Activated CD8-positive, alpha-beta T cell treated with anti-CD3 and anti-CD28 coated beads for 36 hours (primary cell): ENCODE data around the gene CPD. TPM values are rescaled to one million over a fixed set of nuclear protein-coding genes. Genes with fewer than 3 reads are reported as not detected.
A peak's percentile ranks its signal among the peaks of the same experiment; 100 is the strongest.
"Not testable (repeated sequence)": the region's sequence is repeated elsewhere in the genome, so short reads cannot be mapped to it uniquely, and the experiment has no call there.

Experiments used
- ATAC-seq: fragments of 200-7000 bp; cut with Tn5 transposase; one replicate; pipeline ENCODE4 v1.10.0; 2021; ENCODE audit warnings: mild to moderate bottlenecking, moderate library complexity
- CTCF ChIA-PET: fragments of 350-600 bp; sonication (Branson Sonifier 250); formaldehyde crosslinking; loops from one replicate; lab custom pipeline; 2021; ENCODE audit warnings: antibody characterized with exemption; lab: Charles Lee
- POLR2A ChIA-PET: fragments of 350-600 bp; sonication (Branson Sonifier 250); formaldehyde crosslinking; loops from one replicate; lab custom pipeline; 2021; ENCODE audit warnings: antibody characterized with exemption; lab: Charles Lee
- DNase-seq: peaks from one replicate; pipeline ENCODE4 v3.0.0-alpha.2; 2020
- H3K27ac Mint-ChIP-seq: one replicate; pipeline ENCODE4 v1.8.0; 2021; ENCODE audit warnings: mild to moderate bottlenecking, mixed read lengths
- H3K27me3 Mint-ChIP-seq: one replicate; pipeline ENCODE4 v1.8.0; 2021; ENCODE audit warnings: mixed read lengths
- H3K36me3 Mint-ChIP-seq: one replicate; pipeline ENCODE4 v1.8.0; 2021; ENCODE audit warnings: low read depth, mixed read lengths
- H3K4me1 Mint-ChIP-seq: one replicate; pipeline ENCODE4 v1.8.0; 2021; ENCODE audit warnings: low read depth, mixed read lengths
- H3K4me3 Mint-ChIP-seq: one replicate; pipeline ENCODE4 v1.8.0; 2021; ENCODE audit warnings: mild to moderate bottlenecking, moderate library complexity, mixed read lengths
- H3K9me3 Mint-ChIP-seq: one replicate; pipeline ENCODE4 v1.8.0; 2021; ENCODE audit warnings: mixed read lengths
- CTCF ChIP-seq: fragments of 200-600 bp; IDR thresholded peaks from one replicate; pipeline ENCODE4 v1.8.0; 2022; ENCODE audit warnings: antibody characterized with exemption, mild to moderate bottlenecking
- intact Hi-C: fragments of 100-400 bp; cut with micrococcal nuclease; formaldehyde crosslinking; loops from one replicate; pipeline ENCODE4 v1.10.0; 2022
- total RNA-seq, 2 experiments: library from RNA; stranded (reverse); gene quantifications; one replicate each; pipeline ENCODE4 v1.2.3, GENCODE V29; 2021

Gene CPD
- total RNA-seq, 2 experiments from 2014 or later, result 25.9 to 26.8 TPM

- DNase-seq (no peak), ATAC-seq (peak; percentile 95)
- ChIA-PET CTCF (interaction anchor here (1.3 kb wide), 1 partner anchor 51 kb away, joined by 3 read pairs; no protein-coding TSS in a partner anchor), POLR2A (no interaction called here)
- Mint-ChIP-seq H3K9me3 (peaks cover 4% of the 10 kb centered on the region), H3K36me3 (peaks cover 23% of the 10 kb centered on the region), H3K4me1 (peaks cover 42% of the 10 kb centered on the region), H3K27me3 (no peaks in the 10 kb centered on the region), H3K4me3 (no peak overlapping the region), H3K27ac (peak overlapping the region; percentile 78)
- intact Hi-C loops, result no loop called here
- TF ChIP-seq CTCF, result no peak
These were observed 34.4 kb downstream of the CPD start for GRCh38 chr17:30413109-30413508.

- CTCF ChIA-PET, result no interaction called here
- Mint-ChIP-seq H3K36me3 (peaks cover 20% of the 10 kb centered on the region), H3K9me3 (peaks cover 4% of the 10 kb centered on the region), H3K4me1 (peaks cover 42% of the 10 kb centered on the region), H3K27me3 (no peaks in the 10 kb centered on the region), H3K27ac (peak overlapping the region; percentile 30), H3K4me3 (no peak overlapping the region)
- no peak for TF ChIP-seq CTCF
- no peak for DNase-seq
- no peak for ATAC-seq
- intact Hi-C loops, result no loop called here
- POLR2A ChIA-PET, result interaction anchor here (0.5 kb wide), 1 partner anchor 13 kb away, joined by 3 read pairs; no protein-coding TSS in a partner anchor
These were observed 35.8 kb downstream of the CPD start for GRCh38 chr17:30414486-30414885.

DNA sequence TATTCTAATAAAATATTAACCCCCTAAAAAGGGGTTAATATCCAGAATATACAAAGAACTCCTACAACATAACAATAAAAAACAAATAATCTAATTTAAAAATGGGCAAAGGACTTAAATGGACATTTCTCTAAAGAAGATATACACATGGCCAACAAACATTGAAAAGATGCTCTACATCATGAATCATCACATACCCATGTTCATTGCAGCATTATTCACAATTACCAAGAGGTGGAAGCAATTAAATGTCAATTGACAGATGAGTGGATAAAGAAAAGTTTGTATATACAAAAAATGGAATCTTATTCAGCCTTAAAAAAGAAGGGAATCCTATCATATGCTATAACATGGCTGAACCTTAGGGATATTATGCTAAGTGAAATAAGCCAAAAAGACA, 36.8 kb downstream of the CPD start:
- H3K36me3 Mint-ChIP-seq, result peaks cover 20% of the 10 kb centered on the region
- ChIA-PET POLR2A (interaction anchor here (0.7 kb wide), 1 partner anchor 11 kb away, joined by 3 read pairs; no protein-coding TSS in a partner anchor), CTCF (interaction anchor here (1.3 to 2.9 kb wide), 2 partner anchors 75 to 290 kb away, joined by 4 to 7 read pairs; no protein-coding TSS in a partner anchor)
- intact Hi-C loops, result no loop called here
- no peaks in the 10 kb centered on the region for H3K27me3 Mint-ChIP-seq
- no peak overlapping the region for H3K27ac Mint-ChIP-seq
- ATAC-seq (no peak), DNase-seq (no peak)
- no peak for TF ChIP-seq CTCF
- H3K4me3 Mint-ChIP-seq, result no peak overlapping the region
- H3K4me1 Mint-ChIP-seq, result peaks cover 38% of the 10 kb centered on the region
- peaks cover 4% of the 10 kb centered on the region for H3K9me3 Mint-ChIP-seq

DNA sequence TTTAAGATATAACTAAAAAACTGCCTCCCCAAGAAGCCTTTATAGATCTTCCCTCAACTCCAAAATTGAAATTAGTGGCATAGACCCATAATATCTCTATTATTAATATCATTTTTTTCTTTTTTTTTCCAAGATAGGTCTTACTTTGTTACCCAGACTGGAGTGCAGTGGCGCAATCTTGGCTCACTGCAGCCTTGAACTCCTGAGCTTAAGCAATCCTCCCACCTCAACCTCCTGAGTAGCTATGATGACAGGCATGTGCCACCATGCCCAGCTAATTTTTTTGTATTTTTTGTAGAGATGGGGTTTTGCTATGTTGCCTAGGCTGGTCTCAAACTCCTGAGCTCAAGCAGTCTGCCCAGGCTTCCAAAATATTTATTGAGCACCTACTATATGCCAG, 39.3 kb downstream of the CPD start:
- H3K27me3 Mint-ChIP-seq, H3K36me3 Mint-ChIP-seq, intact Hi-C loops, H3K9me3 Mint-ChIP-seq, DNase-seq, H3K27ac Mint-ChIP-seq, ATAC-seq, H3K4me3 Mint-ChIP-seq: not testable (repeated sequence)
- H3K4me1 Mint-ChIP-seq, result peaks cover 24% of the 10 kb centered on the region
- CTCF ChIA-PET, result interaction anchor here (2.9 kb wide), 1 partner anchor 293 kb away, joined by 7 read pairs; no protein-coding TSS in a partner anchor
- POLR2A ChIA-PET, result interaction anchor here (0.7 kb wide), 1 partner anchor 187 kb away, joined by 3 read pairs; no protein-coding TSS in a partner anchor

- no peak for TF ChIP-seq CTCF
- ATAC-seq (no peak), DNase-seq (no peak)
- no peaks in the 10 kb centered on the region for H3K9me3 Mint-ChIP-seq
- H3K27ac Mint-ChIP-seq, result no peak overlapping the region
- no peak overlapping the region for H3K4me3 Mint-ChIP-seq
- H3K4me1 Mint-ChIP-seq, result no peaks in the 10 kb centered on the region
- H3K27me3 Mint-ChIP-seq, result no peaks in the 10 kb centered on the region
- ChIA-PET POLR2A (no interaction called here), CTCF (interaction anchor here (1.2 kb wide), 1 partner anchor 85 kb away, joined by 3 read pairs; no protein-coding TSS in a partner anchor)
- peaks cover 10% of the 10 kb centered on the region for H3K36me3 Mint-ChIP-seq
- intact Hi-C loops, result no loop called here
These were observed 42.9 kb downstream of the CPD start for GRCh38 chr17:30421592-30421991.
